Right hindlimb (tissue), 1 donor: ENCODE results near the gene PCID2.
"Not testable (repeated sequence)": the region's sequence is repeated elsewhere in the genome, so short reads cannot be mapped to it uniquely, and the experiment has no call there.

Experiments used
- DNase-seq: peaks from one replicate; pipeline ENCODE4 v3.0.0-alpha.2; 2018

PCID2 gene

DNA sequence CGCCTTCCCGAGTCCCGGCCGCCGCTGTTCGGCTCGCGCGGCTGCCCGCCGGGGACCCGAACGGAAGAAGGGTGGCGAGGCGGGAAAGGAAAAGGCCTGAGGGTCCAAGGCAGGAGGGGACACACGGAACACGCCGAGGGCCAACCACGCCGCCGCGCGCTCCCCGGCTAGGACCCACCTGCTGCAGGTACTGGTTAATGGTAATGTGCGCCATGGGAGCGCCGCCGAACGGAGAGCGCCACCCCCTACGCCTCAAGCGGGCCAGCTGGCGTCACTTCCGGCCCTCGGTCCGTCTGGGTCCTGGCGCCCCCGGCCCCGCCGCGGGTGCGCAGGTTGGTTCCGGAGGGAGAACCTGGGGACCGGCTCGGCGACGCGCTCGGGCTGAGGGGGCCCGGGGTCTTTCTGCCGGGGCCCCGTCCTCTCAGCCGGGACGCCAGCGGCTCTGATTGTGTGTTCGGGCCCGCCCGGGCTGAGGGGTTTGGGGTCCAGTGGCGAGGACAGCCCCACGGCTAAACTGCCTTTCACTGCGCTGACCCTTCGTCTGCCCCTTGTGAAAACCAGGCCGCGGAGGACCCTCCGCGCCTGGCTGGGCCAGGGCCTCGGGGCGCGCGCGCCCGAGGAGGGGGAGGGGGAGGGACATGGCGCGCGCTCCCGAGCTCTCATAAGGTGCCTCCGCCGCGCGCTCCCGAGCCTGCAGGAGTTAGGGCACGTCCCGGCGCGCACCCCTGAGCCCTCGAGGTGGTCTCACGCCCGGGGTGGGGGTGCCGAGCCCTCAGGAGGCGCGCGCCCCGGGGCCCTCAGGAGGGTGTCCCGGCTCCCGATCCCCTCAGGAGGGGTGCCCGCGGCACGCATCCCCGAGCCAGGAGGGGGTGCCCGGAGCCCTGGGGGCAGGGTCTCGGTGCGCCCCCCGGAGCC lies at the start of gene PCID2:
Gene PCID2 (minus strand): TSS at position 249 of the 915 bp plus-strand sequence. CDS start 35 bp downstream, at position 214.
- peak; percentile 92 for DNase-seq

DNA sequence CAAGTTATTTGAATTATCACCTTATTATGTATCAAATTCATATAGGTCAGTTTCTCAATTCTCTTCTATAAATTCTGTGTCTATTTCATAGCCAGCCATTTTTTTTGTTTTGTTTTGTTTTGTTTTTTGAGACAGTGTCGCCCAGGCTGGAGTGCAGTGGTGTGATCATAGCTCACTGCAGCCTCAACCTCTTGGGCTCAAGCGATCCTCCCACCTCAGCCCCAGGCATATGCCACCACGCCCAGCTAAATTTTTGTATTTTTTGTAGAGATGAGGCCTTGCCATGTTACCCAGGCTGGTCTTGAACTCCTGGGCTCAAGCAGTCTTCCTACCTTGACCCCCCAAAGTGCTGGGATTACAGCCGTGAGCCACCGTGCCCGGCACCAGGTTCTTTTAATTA lies 49.4 kb upstream of the PCID2 start:
- DNase-seq = not testable (repeated sequence)

DNA sequence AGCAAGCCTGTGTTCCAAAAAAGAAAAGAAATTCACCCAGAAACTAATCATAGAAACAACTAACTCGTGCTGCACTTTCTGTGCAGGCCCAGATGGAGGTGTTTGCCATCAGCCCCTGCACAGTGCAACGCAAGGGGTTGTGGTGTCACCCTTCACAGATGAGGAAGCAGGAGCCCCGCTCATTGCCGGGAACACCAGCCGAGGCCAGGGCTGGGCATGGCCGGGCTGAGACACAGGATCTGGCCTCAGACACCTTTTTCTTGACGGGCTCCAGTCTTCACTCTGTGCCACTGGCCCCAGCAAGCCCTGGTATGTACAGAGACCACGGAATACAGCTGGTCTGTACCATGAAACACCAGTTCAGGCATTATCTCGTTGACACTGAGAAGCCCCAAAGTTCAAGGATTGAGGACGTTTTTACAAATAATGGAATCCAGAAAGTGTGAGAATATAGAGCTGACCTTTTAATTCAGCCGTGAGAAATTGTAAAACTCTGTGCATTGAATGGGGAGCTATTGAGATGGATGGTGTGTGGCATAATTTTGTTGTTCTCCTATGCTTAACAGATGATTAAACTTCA lies 44.1 kb upstream of the PCID2 start:
- DNase-seq = no peak

DNA sequence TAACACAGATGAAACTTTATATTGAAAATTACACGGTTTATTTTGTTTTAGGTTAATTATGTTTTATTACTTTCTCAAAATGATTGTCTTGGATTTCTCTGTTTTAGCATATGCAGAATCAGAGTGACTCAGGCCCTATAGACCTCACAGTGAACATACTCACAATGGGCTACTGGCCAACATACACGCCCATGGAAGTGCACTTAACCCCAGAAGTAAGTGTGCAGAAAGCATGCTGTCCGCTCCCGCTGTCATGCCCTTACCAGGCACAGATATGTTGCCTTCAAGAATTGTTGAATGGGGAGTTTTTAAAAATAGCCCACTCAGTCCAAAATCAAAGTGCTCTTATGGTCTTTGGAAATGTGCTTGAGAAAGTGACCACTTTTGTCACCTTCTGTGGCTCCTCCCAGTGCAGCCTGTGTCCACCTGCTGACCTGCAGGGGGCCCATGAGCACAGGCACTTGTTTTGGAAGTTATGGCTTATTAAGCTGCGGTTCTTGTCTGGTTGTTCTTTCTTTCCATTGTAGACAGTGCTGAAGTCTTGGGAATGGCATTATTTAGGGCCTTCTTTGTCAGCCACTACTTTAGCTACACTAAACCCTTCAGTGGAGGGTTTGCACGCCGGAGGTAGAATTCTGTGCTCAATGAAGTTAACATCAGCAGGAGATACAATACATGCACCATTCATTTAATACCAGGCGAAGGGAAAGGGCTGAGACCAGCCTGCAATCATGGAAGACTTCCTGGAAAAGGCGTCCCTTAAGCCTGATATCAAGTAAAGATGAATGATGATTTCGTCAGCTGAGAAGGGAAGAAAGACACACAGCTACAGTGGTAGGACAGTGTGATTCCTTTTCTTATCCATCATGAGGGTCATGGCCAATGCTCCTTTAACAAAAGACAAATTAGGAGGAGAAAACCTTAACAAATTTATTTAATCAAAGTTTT lies 37.7 kb upstream of the PCID2 start:
- DNase-seq = no peak

DNA sequence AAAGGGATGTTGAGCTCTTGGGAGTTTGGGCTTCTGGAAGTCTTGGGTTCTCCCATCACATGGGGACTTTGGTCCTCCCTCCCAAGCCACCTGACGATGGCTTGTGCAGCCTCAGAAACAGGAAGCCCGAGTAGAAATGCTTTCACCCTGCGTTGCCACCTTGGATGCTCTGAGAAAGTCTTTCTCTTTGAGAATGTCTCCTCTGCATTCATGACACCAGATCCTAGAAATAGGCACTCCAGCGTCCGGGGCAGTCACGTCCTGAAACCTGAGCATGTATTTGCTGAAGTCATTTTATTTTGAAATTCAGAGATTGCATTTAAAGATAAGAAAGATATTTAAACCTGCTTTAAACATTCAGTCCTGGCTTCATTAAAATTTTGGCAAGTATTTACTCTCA lies 35.4 kb upstream of the PCID2 start:
- no peak for DNase-seq

DNA sequence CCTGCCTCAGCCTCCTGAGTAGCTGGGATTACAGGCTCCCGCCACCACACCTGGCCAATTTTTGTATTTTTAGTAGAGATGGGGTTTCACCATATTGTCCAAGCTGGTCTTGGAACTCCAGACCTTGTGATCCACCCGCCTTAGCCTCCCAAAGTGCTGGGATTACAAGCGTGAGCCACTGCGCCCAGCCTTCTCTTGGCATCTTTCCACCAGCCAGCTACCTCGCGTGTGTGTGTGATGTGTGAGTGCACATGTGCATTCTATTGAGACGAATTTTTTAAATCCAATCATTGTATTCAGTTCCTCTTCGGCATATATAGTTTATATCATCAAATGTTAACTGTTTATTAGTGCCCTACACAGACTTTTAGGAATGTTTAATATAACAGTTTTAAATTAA lies 33.2 kb upstream of the PCID2 start:
- DNase-seq = peak; percentile 36

DNA sequence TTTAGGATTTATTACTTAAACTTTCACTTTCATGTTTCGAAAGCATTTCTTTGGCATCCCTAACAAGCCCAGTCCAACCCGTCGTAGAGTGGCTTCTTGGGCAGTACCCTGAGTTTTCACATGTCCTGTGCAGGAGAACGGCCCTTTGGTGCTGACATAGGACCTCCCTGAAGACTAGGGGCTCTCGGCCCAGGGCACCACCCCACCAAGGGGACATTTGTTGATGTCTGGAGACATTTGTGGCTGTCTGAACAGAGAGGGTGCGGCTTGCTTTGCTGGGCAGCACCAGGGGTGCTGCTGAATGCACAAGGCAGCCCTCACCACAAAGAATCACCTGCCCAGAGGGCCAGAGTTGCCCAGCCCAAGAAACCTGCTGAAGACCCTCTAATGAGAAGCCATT lies 31.5 kb upstream of the PCID2 start:
- no peak for DNase-seq

DNA sequence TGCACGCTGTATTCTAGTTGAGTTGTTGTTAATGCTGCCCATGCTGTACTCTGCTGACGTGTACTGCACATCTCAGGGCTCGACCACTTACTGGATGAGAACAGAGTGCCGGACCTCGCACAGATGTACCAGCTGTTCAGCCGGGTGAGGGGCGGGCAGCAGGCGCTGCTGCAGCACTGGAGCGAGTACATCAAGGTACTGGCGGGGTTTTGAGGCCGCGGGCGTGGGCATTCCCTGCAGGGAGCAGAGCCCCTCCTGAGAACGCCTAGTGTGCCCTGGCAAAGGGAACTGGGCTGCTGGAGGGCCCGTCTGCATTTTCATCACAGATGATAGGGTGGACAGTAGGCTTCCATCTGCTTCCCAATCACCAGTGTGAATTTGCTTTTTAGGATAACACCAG lies 30.9 kb upstream of the PCID2 start:
- no peak for DNase-seq

DNA sequence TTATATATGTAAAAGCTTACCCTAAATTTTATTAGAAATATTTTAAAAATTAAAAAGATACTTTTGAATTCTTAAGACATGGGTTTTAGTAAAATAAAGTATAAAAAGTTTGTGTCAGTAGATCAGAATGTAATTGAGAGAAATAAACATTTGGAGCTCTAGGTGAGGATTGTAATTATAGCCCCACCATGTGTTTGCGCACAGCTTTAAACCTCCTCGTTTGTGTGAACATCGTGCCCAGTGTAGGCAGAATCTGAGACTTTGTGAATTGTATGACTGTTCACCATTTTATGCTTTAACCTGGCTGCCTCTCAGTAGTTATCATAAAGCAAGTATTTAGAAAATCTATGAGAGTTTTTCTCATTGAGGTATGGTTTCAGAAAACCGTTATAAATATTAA lies 30.1 kb upstream of the PCID2 start:
- no peak for DNase-seq

DNA sequence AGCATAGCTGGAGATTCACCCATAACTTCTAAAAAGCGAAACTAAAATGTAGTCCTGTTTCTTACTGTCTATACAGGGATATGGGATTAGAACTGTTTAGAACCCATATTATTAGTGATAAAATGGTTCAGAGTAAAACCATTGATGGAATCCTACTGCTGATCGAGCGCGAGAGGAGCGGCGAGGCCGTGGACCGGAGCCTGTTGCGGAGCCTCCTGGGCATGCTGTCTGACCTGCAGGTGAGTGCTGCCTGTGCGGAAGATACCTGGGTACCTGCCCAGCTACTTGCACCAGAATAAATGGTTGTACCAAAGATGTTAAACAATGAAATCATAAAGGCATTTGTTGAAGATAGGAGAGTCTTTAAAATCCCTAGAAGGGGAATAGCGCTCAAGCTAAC lies 24.6 kb upstream of the PCID2 start:
- DNase-seq = no peak

DNA sequence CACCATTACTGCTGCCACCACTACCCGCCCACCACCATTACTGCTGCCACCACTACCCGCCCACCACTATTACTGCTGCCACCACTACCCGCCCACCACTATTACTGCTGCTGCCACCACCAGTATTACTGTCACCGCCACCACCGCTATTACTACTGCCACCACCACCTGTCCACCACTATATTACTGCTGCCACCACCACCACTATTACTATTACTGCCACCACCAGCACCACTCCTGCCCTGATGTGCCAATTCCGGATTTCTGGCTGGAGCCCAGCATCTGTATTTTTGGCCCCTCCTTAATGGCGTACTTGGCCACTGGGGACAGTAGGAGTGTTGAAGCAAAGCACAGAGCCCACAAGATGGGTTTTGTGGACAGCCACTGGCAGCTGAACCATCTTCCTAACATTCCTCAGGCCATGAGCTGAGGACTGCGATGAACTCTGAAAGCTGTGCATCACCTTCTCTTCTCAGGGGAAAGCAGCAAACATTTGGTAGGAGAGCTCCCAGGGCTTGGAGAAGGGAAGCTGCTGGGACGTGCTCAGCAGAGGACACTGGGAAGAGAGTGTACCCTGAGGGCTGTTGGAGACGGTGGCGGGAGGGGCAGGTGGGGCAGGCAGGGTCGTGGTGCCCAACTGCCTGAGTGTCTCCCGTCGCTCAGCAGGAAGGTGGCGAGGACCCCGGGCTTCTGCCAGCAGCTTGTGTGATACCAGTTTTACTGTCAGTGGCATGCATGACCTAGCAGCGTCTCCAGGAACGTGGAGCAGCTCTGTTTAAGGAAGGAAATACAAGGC lies 23.9 kb upstream of the PCID2 start:
- DNase-seq = no peak

DNA sequence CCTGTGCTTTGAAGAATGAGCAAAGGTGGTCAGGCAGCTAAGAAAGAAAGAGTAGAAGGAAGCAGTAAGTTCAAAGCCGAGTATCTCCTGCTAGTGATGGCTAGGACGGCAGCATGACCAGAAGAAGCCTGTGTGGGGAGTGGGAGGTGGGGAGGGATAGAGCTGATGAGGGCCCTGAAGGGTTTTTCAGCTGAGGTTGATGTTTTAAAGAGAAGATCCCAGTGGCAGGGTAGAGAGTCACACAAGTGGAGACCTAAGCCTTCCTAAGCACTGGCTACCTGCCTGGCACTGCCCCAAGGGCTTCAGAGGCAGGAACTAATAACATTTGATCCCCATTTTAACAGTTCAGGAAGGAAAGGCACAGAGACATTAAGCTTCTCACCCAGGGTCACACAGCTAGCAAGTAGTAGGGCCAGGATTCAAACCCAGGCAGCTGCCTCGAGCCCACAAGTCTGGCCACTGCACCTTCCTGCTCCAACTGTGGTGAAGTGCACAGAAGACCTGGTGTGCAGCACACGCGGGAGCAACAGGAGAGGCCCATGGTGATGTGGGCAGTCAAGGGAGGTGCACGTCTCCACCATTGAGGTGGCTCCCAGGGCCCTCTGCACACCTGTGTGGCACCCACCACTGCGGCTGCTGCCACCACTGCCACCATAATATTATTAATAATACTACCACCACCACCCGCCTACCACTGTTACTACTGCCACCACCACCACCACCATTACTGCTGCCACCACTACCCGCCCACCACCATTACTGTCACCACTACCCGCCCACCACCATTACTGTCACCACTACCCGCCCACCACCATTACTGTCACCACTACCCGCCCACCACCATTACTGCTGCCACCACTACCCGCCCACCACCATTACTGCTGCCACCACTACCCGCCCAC lies 23.1 kb upstream of the PCID2 start:
- DNase-seq = no peak

DNA sequence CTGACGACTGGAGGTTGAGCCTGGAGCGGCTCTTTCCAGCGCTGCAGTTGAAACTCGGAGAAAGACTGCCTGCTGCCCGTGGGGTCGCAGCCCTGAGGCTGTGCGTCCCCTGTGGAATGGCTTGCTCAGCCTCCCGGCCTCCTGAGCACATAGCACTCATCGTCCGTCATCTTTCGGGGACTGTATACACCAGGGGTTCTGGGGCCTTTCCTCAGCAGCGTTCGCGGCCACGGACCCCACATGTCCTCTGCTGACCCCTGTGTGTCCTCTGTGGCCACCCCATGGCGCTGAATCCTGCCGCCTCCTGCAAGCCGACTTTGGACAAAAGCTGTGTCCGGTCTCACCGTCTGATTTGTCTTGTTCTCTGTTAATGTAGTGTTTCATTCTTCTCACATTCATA lies 21.3 kb upstream of the PCID2 start:
- DNase-seq = no peak

DNA sequence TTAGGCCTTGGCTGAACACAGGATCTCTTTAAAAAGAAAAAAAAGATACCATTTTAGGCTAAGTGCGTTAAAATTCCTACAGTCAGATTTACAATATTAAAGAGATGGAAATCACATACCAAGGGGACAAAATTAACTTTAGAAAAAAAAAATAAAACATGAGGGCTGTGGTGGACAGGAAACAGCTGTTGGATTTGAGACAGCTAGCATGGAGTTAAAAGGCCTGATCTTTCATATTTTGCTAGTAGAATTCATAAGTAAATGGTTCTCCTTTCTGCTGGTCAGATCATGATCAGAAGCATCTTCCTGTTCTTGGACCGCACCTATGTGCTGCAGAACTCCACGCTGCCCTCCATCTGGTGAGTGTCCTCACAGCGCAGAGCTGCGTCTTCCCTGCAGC lies 20.7 kb upstream of the PCID2 start:
- no peak for DNase-seq

DNA sequence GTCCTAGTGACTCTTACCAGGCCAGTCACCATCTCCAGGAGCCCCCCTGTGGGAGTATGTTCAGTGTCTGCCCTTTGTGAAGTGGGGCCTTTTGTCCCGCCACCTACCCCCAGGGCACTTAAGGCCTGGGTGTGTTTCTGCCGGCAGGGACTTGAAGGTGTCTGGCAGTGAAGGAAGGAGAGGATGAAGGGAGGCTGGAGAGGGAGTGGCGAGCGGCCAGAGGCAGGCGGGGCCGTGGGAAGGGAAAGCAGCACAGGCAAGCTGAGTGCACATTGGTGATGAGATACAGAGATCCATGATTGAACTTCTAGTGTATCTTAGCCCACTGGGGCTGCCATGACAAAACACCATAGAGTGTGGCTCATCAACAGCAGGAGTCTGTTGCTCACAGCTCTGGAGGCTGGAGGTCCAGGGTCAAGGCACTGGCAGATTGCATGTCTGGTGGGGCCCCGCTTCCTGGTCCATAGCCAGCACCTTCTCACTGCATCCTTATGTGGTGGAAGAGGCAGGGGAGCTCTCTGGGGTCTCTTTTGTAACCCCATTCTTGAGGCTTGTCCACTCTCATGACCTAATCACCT lies 18.5 kb upstream of the PCID2 start:
- DNase-seq = no peak

DNA sequence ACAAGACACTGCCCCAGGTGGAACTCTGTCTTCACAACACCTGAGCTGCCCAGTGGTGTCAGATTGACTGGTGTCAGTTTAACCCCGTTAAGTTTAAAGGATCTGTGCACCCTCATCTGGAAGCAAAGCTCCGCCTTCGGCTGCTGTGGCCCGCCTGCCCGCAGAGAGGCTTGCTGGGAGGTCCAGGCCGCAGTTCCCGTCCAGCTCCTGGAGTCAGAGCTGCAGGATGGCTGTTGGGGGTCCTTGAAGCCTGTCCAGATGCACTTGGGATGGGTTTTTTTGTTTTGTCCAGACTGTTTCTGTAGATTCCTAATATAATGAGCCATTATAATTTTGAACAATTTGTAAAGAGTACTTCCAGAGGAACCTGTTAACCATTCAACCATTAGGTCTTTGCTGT lies 17.0 kb upstream of the PCID2 start:
- no peak for DNase-seq

DNA sequence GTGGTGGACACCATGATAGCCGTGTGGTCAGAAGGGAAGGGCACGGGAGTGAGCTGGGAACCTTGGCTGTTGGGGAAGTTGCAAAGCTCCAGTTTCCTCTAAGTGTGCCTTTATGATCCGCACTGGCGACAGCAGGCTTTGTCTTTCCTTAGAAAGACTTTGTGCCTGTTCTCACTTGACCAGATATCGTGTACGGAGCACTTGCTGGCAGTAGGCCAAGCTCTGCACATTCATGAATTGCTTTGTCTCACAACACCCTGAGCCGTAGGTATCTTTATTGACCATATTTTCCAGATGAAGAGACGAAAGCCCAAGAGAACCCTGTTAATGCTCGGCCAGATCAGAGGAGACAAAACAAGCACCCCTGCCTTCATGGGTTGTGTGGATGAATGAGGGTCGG lies 16.0 kb upstream of the PCID2 start:
- DNase-seq = no peak

DNA sequence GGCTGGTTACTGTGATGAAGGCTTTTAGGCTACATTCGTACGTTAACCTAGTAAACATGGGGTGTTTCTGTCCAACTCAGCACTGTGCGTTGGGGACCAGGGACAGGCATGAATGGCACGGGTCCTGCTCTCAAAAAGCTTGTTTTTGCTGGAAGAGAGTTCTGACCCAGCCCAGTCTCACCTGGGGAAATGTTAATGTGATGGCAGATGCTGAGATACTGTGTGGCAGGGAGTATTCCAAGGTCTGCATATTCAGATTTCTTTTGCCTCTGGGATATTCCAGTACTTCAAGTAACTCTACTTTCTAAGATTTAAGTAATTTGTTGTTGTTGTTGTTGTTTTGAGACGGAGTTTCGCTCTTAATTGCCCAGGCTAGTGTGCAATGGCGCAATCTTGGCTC lies 14.6 kb upstream of the PCID2 start:
- DNase-seq = no peak

DNA sequence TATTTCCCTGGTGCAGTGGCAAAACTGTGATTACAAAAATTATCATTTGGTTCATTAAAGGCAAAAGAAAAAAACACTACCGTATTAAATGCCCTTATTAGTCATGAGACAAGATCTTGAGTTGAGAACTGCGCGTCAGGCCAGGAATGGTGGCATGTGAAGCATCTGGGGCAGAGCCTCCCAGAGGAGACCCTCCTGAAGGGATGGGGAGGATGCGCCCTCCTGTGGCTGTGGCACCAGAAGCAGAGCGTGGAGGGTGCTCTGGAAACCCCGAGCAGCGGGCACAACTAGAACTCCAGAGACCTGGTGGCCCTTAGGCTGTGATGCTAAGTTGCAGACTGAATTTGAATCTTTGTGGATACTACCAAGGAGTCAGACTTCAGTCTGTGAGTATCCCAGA lies 12.4 kb upstream of the PCID2 start:
- no peak for DNase-seq

DNA sequence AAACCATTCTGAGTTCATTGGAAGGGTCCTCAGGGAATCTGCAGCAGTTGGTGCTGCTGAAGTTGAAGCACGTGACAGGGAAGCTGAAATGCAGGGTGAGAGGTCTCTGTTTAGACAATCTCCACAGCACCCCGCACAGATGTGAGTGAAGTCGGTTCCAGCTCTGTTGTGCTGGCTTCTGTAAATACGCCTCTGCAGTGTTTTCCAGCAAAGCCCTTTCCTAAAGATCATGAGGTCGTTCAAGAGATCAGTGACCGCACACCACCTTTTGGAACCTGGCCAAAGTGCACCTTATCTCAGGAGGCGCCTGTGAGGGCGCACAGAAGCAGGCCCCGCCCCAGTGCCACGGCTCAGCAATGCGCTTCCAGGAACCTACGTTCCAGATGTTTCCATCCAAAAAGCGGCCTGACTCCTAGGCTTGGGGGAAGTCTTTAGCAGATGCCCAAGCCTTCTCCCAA lies 11.7 kb upstream of the PCID2 start:
- no peak for DNase-seq
